HepG2 (cell line): Measurements from ENCODE around the gene DENND4A. TPM values are rescaled to one million over a fixed set of nuclear protein-coding genes. Genes with fewer than 3 reads are reported as not detected.
A peak's percentile ranks its signal among the peaks of the same experiment; 100 is the strongest.

Experiments used
- ASH2L ChIP-seq: fragments of 300-600, 200-600 bp; sonication (generic); IDR thresholded peaks from 2 replicates; pipeline ENCODE4 v1.7.0; 2017; ENCODE audit warnings: low read depth, mild to moderate bottlenecking, moderate library complexity, mixed read lengths, low read length; ENCODE audit not compliant: insufficient read length
- BCL3 ChIP-seq: sonication (generic); formaldehyde crosslinking; IDR thresholded peaks from 2 replicates; pipeline ENCODE4 v1.5.1; 2020; ENCODE audit warnings: mild to moderate bottlenecking, missing genetic modification reagents, moderate library complexity
- ETS1 ChIP-seq: sonication (generic); formaldehyde crosslinking; IDR thresholded peaks from 2 replicates; pipeline ENCODE4 v1.4.0; 2020; ENCODE audit warnings: missing genetic modification reagents
- MEIS1 ChIP-seq: sonication (generic); formaldehyde crosslinking; IDR thresholded peaks from 2 replicates; pipeline ENCODE4 v1.9.0; 2021; ENCODE audit warnings: mild to moderate bottlenecking, missing genetic modification reagents, moderate library complexity, borderline replicate concordance
- SMAD3 ChIP-seq: sonication (generic); formaldehyde crosslinking; IDR thresholded peaks from 2 replicates; pipeline ENCODE4 v1.4.0; 2020; ENCODE audit warnings: missing genetic modification reagents
- SRF ChIP-seq: IDR thresholded peaks from 2 replicates; pipeline ENCODE4 v1.6.1; 2011; ENCODE audit warnings: mild to moderate bottlenecking, low read depth, low read length, moderate library complexity
- STAG1 ChIP-seq: sonication (generic); formaldehyde crosslinking; IDR thresholded peaks from 2 replicates; pipeline ENCODE4 v1.4.0; 2020; ENCODE audit warnings: missing genetic modification reagents
- TEF ChIP-seq: sonication (generic); formaldehyde crosslinking; IDR thresholded peaks from 2 replicates; pipeline ENCODE4 v1.5.0; 2020; ENCODE audit warnings: missing genetic modification reagents
- ZNF430 ChIP-seq: sonication (generic); formaldehyde crosslinking; IDR thresholded peaks from 2 replicates; pipeline ENCODE4 v1.9.0; 2021; ENCODE audit warnings: mild to moderate bottlenecking, missing genetic modification reagents
- ZNF710 ChIP-seq: sonication (generic); formaldehyde crosslinking; IDR thresholded peaks from 2 replicates; pipeline ENCODE4 v1.5.0; 2020; ENCODE audit warnings: mild to moderate bottlenecking, missing genetic modification reagents, borderline replicate concordance
- ZNF740 ChIP-seq: sonication (generic); formaldehyde crosslinking; IDR thresholded peaks from 2 replicates; pipeline ENCODE4 v1.4.0; 2020; ENCODE audit warnings: missing genetic modification reagents
- ZSCAN25 ChIP-seq: sonication (generic); formaldehyde crosslinking; IDR thresholded peaks from 2 replicates; pipeline ENCODE4 v1.8.0; 2022; ENCODE audit warnings: mild to moderate bottlenecking, missing genetic modification reagents
- polyA plus RNA-seq, 8 experiments: library from polyadenylated mRNA; depleted of rRNA in 3 of 8; stranded (reverse) in 7 of 8; unstranded in 1 of 8; fragments of >200 nt; fragmentation: Illumina TruSeq in 4 of 8; extraction: Trizol in 4 of 8; gene quantifications; 2 replicates each; pipeline versions ENCODE4 v1.2.1 to v1.2.3, GENCODE V29; 2011 to 2016; ENCODE audit warnings: low read depth in 4 of 8, missing spikeins in 1 of 8, mixed read lengths in 1 of 8; ENCODE audit not compliant: insufficient read depth in 1 of 8
- total RNA-seq, 5 experiments: library from RNA; depleted of rRNA; stranded (reverse); fragments of >200 nt; fragmentation: Illumina TruSeq; extraction: Trizol; gene quantifications; 2 replicates each; pipeline ENCODE4 v1.2.3, GENCODE V29; 2016; ENCODE audit warnings: low read depth in 1 of 5
- TF ChIP-seq, protein P1 (sequence below): sonication (generic); formaldehyde crosslinking; conservative IDR thresholded peaks from 2 replicates; pipeline ENCODE4 v1.4.0; 2020; ENCODE audit warnings: missing genetic modification reagents
- TF ChIP-seq, protein P2 (sequence below): sonication (generic); formaldehyde crosslinking; IDR thresholded peaks from 2 replicates; pipeline ENCODE4 v1.4.0; 2020; ENCODE audit warnings: missing genetic modification reagents

The DENND4A gene
- total and polyA plus RNA-seq, 2 of the 13 experiments (the other 11 are each of a cell fraction or from before 2014, with no cell fraction given), result 13.2 to 18.6 TPM

DNA sequence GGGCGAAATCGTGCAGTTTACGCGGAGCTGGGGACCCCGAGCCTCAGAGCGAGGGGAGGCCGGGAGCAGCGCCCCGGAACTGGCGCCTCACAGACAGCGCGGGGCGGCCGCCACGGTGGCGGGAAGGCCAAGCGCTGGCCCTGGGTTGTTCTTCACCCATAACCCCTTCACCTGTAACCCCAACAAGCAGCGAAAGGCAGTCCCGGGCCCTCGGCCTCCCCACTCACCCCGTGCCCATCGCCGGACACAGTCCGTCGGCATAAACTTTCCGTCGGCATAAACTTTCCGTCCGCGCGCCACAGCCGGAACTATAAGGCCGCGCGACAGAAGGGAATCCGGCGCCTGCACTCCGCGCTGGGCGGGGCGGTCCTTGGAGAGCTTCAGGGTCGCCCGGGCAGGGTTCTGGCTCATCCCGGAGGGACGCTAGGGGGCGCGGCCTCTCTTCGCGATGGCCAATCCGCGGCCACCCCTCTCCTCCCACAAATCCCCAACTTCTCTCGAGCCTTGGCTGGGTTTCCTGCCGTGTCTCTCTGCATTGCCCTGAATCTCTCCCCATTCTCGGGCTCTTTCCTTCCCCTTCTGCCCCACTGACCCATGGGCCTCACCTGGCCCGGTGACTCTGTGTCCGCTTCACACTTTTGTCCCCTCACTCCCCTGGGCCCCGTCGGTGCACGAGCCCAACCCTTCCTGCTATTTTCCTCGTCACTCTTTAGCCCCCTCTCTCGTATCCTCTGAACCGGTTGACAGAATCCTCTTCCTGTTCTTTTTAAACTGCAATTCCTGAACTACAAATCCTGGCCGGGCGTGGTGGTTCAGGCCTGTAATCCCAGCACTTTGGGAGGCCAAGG lies 181.0 kb downstream of the DENND4A start, which contains the start of gene INTS14 (continued):
- TF ChIP-seq, protein P1, sequence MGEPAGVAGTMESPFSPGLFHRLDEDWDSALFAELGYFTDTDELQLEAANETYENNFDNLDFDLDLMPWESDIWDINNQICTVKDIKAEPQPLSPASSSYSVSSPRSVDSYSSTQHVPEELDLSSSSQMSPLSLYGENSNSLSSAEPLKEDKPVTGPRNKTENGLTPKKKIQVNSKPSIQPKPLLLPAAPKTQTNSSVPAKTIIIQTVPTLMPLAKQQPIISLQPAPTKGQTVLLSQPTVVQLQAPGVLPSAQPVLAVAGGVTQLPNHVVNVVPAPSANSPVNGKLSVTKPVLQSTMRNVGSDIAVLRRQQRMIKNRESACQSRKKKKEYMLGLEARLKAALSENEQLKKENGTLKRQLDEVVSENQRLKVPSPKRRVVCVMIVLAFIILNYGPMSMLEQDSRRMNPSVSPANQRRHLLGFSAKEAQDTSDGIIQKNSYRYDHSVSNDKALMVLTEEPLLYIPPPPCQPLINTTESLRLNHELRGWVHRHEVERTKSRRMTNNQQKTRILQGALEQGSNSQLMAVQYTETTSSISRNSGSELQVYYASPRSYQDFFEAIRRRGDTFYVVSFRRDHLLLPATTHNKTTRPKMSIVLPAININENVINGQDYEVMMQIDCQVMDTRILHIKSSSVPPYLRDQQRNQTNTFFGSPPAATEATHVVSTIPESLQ (CRISPR knock-in tag), result peak; percentile 68; the same call in 1 of the 2 replicates
- TF ChIP-seq BCL3 (peak; percentile 78), SMAD3 (CRISPR knock-in tag) (peak; percentile 98), ZNF710 (peak; percentile 78; the same call in 1 of the 2 replicates), MEIS1 (CRISPR knock-in tag) (peak; percentile 83; the same call in 1 of the 2 replicates), ASH2L (peak; percentile 97), STAG1 (peak; percentile 62), ETS1 (CRISPR knock-in tag) (no peak), TEF (CRISPR knock-in tag) (peak; percentile 35; the same call in 1 of the 2 replicates), ZNF430 (CRISPR knock-in tag) (peak; percentile 45; the same call in 1 of the 2 replicates), ZNF740 (CRISPR knock-in tag) (0 out of 2 replicates have a peak, but pooled peaks have one; percentile 30), ZSCAN25 (CRISPR knock-in tag) (peak; percentile 54), SRF (peak; percentile 44)
- TF ChIP-seq, protein P2, sequence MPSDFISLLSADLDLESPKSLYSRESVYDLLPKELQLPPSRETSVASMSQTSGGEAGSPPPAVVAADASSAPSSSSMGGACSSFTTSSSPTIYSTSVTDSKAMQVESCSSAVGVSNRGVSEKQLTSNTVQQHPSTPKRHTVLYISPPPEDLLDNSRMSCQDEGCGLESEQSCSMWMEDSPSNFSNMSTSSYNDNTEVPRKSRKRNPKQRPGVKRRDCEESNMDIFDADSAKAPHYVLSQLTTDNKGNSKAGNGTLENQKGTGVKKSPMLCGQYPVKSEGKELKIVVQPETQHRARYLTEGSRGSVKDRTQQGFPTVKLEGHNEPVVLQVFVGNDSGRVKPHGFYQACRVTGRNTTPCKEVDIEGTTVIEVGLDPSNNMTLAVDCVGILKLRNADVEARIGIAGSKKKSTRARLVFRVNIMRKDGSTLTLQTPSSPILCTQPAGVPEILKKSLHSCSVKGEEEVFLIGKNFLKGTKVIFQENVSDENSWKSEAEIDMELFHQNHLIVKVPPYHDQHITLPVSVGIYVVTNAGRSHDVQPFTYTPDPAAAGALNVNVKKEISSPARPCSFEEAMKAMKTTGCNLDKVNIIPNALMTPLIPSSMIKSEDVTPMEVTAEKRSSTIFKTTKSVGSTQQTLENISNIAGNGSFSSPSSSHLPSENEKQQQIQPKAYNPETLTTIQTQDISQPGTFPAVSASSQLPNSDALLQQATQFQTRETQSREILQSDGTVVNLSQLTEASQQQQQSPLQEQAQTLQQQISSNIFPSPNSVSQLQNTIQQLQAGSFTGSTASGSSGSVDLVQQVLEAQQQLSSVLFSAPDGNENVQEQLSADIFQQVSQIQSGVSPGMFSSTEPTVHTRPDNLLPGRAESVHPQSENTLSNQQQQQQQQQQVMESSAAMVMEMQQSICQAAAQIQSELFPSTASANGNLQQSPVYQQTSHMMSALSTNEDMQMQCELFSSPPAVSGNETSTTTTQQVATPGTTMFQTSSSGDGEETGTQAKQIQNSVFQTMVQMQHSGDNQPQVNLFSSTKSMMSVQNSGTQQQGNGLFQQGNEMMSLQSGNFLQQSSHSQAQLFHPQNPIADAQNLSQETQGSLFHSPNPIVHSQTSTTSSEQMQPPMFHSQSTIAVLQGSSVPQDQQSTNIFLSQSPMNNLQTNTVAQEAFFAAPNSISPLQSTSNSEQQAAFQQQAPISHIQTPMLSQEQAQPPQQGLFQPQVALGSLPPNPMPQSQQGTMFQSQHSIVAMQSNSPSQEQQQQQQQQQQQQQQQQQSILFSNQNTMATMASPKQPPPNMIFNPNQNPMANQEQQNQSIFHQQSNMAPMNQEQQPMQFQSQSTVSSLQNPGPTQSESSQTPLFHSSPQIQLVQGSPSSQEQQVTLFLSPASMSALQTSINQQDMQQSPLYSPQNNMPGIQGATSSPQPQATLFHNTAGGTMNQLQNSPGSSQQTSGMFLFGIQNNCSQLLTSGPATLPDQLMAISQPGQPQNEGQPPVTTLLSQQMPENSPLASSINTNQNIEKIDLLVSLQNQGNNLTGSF (CRISPR knock-in tag), result peak; percentile 33; the same call in 1 of the 2 replicates
